DMS79 treated with DMSO at 0.1 percent for 48 hours (cell line): ENCODE data around the gene IL36RN.
"Not testable (repeated sequence)": the region's sequence is repeated elsewhere in the genome, so short reads cannot be mapped to it uniquely, and the experiment has no call there.

Experiments
- DNase-seq: peaks from one replicate; lab custom pipeline; 2025; lab: John Stamatoyannopoulos, UW

IL36RN gene

GRCh38 chr2:113075030-113075429, 16.0 kb downstream of the IL36RN start:
- DNase-seq: no peak

- DNase-seq: no peak
Observed at GRCh38 chr2:113075600-113075999, 16.6 kb downstream of the IL36RN start.

- DNase-seq: no peak
Observed at GRCh38 chr2:113076954-113077669, 18.1 kb downstream of the IL36RN start.

- no peak for DNase-seq
Observed at GRCh38 chr2:113077921-113078320, 18.9 kb downstream of the IL36RN start.

- DNase-seq: peak; percentile 32
Observed at GRCh38 chr2:113078350-113078839, 19.4 kb downstream of the IL36RN start.

GRCh38 chr2:113079131-113079530, 20.1 kb downstream of the IL36RN start:
- no peak for DNase-seq

- no peak for DNase-seq
Observed at GRCh38 chr2:113080134-113080533, 21.1 kb downstream of the IL36RN start.

- DNase-seq: no peak
Observed at GRCh38 chr2:113081488-113082210, 22.7 kb downstream of the IL36RN start.

- no peak for DNase-seq
Observed at GRCh38 chr2:113083296-113083695, 24.3 kb downstream of the IL36RN start.

GRCh38 chr2:113084249-113085000, 25.4 kb downstream of the IL36RN start:
- no peak for DNase-seq

GRCh38 chr2:113085542-113085941, 26.5 kb downstream of the IL36RN start:
- DNase-seq: no peak

- DNase-seq: peak; percentile 9
Observed at GRCh38 chr2:113088213-113088992, 29.4 kb downstream of the IL36RN start.

GRCh38 chr2:113089916-113090315, 30.9 kb downstream of the IL36RN start:
- no peak for DNase-seq

- no peak for DNase-seq
Observed at GRCh38 chr2:113091231-113091896, 32.4 kb downstream of the IL36RN start.

- DNase-seq: no peak
Observed at GRCh38 chr2:113092864-113093612, 34.0 kb downstream of the IL36RN start.

- DNase-seq: no peak
Observed at GRCh38 chr2:113093613-113093977, 34.6 kb downstream of the IL36RN start.

GRCh38 chr2:113096306-113096705, 37.3 kb downstream of the IL36RN start:
- DNase-seq: not testable (repeated sequence)

- not testable (repeated sequence) for DNase-seq
Observed at GRCh38 chr2:113096842-113097618, 38.0 kb downstream of the IL36RN start.

GRCh38 chr2:113098041-113098440, 39.0 kb downstream of the IL36RN start:
- DNase-seq: no peak

GRCh38 chr2:113098532-113098931, 39.5 kb downstream of the IL36RN start:
- DNase-seq: no peak
